Thyroid gland (tissue), 4 donors: Measurements from ENCODE around the gene GNL1. TPM values are rescaled to one million over a fixed set of nuclear protein-coding genes. Genes with fewer than 3 reads are reported as not detected.

Experiments
- DNase-seq, 2 donors: peaks; one replicate each; pipeline ENCODE4 v3.0.0-alpha.2; 2019
- H3K27ac ChIP-seq, 3 donors: fragments of 200-600 bp; sonication (generic); 1 replicate in 2 of 3; 2 replicates in 1 of 3; pipeline ENCODE4 v1.5.1; 2016 to 2019; ENCODE audit warnings: mild to moderate bottlenecking in 1 of 3, moderate library complexity in 1 of 3
- H3K27me3 ChIP-seq: fragments of 200-600 bp; sonication (generic); one replicate; pipeline ENCODE4 v1.5.1; 2019
- H3K36me3 ChIP-seq, 2 donors: fragments of 200-600 bp; sonication (generic); one replicate each; pipeline ENCODE4 v1.5.1; 2016 to 2019
- H3K4me1 ChIP-seq, 2 donors: fragments of 200-600 bp; sonication (generic); one replicate each; pipeline ENCODE4 v1.5.1; 2017 to 2019
- H3K4me3 ChIP-seq, 3 donors: fragments of 200-600 bp; sonication (generic); replicated peaks in 1 of 3; 1 replicate in 2 of 3; 2 replicates in 1 of 3; pipeline ENCODE4 v1.5.1; 2016; ENCODE audit warnings: mild to moderate bottlenecking in 1 of 3
- H3K9me3 ChIP-seq: fragments of 200-600 bp; sonication (generic); one replicate; pipeline ENCODE4 v1.5.1; 2017
- CTCF ChIP-seq, 6 experiments: fragments of 200-600 bp in 3 of 6; fragments of 450-650 bp in 3 of 6; sonication (generic) in 3 of 6; IDR thresholded peaks; one replicate each; pipeline ENCODE4 v1.5.1; 2016 to 2019; ENCODE audit warnings: antibody characterized with exemption in 6 of 6, mild to moderate bottlenecking in 2 of 6, inconsistent platforms in 1 of 6, moderate library complexity in 1 of 6
- POLR2A ChIP-seq, 2 donors: fragments of 450-650 bp; IDR thresholded peaks; one replicate each; pipeline ENCODE4 v1.6.1; 2017; ENCODE audit warnings: antibody characterized with exemption in 2 of 2, mild to moderate bottlenecking in 2 of 2, moderate library complexity in 1 of 2
- WGBS, 2 donors: methylation state at CpG; one replicate each; pipeline ENCODE4 v1.1.5; 2017; 5-methylcytosine and 5-hydroxymethylcytosine counted together
- intact Hi-C: fragments of 100-400 bp; cut with DNase I; formaldehyde crosslinking; loops from one replicate; pipeline ENCODE4 v1.15.1; 2023
- total RNA-seq, 4 donors: library from RNA; depleted of rRNA; stranded (reverse); fragments of >200 nt; gene quantifications; one replicate each; pipeline ENCODE4 v1.2.3, GENCODE V29; 2016

The GNL1 gene
- total RNA-seq, 4 donors from 2014 or later: 33.9 to 77.7 (median 37.7) TPM

GRCh38 chr6:30513451-30513850 lies 42.8 kb downstream of the GNL1 start:
- Histone ChIP-seq H3K4me3 (no peak overlapping the region), H3K4me1 (no peaks in the 10 kb centered on the region), H3K9me3 (no peaks in the 10 kb centered on the region), H3K27ac (no peak overlapping the region), H3K27me3 (no peaks in the 10 kb centered on the region), H3K36me3 (no peaks in the 10 kb centered on the region)
- DNase-seq: no peak
- intact Hi-C loops: no loop called here
- TF ChIP-seq CTCF (IDR thresholded peaks at IDR 0.05): no peak
- no peak for TF ChIP-seq POLR2A (IDR thresholded peaks at IDR 0.05)
- 91 to 94% methylated on average over 2 of the region's 2 CpGs for WGBS, 2 donors

GRCh38 chr6:30511169-30511546 lies 45.1 kb downstream of the GNL1 start:
- intact Hi-C loops: no loop called here
- Histone ChIP-seq H3K27ac (no peak overlapping the region), H3K4me1 (no peaks in the 10 kb centered on the region), H3K9me3 (no peaks in the 10 kb centered on the region), H3K27me3 (no peaks in the 10 kb centered on the region), H3K4me3 (no peak overlapping the region), H3K36me3 (no peaks in the 10 kb centered on the region)
- WGBS, 2 donors: 52 to 70% methylated on average over 5 of the region's 5 CpGs
- TF ChIP-seq POLR2A (IDR thresholded peaks at IDR 0.05): no peak
- TF ChIP-seq CTCF (IDR thresholded peaks at IDR 0.05): no peak
- no peak for DNase-seq

GRCh38 chr6:30510419-30511168 lies 45.7 kb downstream of the GNL1 start:
- no peak overlapping the region for H3K27ac ChIP-seq
- H3K27me3 ChIP-seq: no peaks in the 10 kb centered on the region
- TF ChIP-seq CTCF (IDR thresholded peaks at IDR 0.05) (no peak), POLR2A (IDR thresholded peaks at IDR 0.05) (no peak)
- intact Hi-C loops: no loop called here
- DNase-seq: no peak
- no peaks in the 10 kb centered on the region for H3K4me1 ChIP-seq
- 81 to 85% methylated on average over 10 of the region's 10 CpGs for WGBS, 2 donors
- H3K4me3 ChIP-seq: no peak overlapping the region
- H3K36me3 ChIP-seq: no peaks in the 10 kb centered on the region
- H3K9me3 ChIP-seq: no peaks in the 10 kb centered on the region

GRCh38 chr6:30508890-30509736 lies 47.2 kb downstream of the GNL1 start:
- WGBS, 2 donors: 42 to 46% methylated on average over 5 of the region's 5 CpGs
- no peak for DNase-seq
- no peak overlapping the region for H3K27ac ChIP-seq

More at GRCh38 chr6:30508890-30509736, 47.2 kb downstream of the GNL1 start:
- TF ChIP-seq CTCF (IDR thresholded peaks at IDR 0.05) (no peak), POLR2A (IDR thresholded peaks at IDR 0.05) (no peak)
- Histone ChIP-seq H3K36me3 (no peaks in the 10 kb centered on the region), H3K4me3 (no peak overlapping the region), H3K27me3 (no peaks in the 10 kb centered on the region), H3K9me3 (no peaks in the 10 kb centered on the region), H3K4me1 (no peaks in the 10 kb centered on the region)
- intact Hi-C loops: no loop called here
